ENCODE results near the gene ANP32B.

Gene ANP32B

DNA sequence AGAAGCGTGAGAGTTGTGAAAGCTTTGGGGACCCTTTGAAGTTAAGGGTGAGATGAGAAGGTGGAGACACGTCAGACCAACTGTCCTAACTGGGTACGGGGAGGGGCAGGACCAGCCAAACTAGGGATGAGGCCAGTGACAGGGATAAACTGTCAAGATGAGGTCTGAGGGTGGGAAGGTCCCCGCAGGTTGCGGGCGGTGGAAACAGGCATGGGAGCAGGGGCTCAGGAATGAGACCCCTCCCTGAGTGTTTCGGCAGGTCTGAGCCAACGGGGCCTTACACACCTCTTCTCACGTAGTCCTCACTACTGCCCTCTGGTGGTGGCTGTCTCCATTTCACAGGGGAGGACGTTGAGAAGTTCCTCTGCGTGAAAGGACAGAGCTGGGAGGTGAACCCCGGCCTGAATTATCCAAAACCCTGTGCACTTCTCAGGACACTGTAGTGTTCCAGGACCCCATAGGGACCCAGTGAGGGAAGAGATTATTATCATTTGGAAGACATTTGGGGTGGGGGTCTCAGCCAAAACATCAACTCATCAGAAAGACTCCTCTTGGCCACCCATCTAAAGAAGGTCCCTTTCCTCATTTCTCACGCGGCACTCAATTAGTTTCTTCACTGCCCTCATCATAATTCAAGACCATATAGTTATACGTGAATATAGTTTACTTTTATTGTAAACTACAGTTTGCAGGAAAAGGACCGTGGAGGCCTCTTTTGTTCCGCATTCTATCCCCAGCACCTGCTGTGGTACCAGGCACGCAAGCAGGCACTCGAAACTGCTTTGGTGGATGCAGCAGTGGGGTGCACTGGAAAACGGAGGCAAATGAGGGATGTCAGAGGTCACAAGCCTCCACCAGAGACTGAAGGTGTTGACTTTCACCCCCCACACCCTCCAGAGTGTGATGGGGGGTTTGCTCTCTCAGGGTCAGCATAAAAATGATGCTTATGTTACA, 51.7 kb downstream of the ANP32B start:
- DNase-seq = peak; percentile 69

DNA sequence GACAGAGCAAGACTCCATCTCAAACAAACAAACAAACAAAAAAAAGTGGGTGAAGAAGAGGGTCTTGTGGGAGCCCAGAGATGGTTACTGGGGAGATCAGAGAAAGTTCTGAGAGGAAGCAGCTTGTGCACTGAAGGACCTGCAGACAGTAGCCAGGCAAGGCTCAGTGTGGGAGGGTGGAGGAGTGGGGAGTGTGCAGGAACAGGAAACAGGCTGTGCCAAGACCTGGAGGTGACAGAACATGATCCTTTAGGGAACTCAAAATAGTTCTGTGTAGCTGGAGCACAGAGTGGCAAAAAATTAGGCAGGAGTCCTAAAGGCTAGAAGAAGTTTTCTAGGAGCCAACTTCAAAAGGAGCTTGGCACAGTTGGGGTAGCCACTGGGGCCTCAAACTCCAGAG, 54.2 kb downstream of the ANP32B start:
- DNase-seq = no peak

DNA sequence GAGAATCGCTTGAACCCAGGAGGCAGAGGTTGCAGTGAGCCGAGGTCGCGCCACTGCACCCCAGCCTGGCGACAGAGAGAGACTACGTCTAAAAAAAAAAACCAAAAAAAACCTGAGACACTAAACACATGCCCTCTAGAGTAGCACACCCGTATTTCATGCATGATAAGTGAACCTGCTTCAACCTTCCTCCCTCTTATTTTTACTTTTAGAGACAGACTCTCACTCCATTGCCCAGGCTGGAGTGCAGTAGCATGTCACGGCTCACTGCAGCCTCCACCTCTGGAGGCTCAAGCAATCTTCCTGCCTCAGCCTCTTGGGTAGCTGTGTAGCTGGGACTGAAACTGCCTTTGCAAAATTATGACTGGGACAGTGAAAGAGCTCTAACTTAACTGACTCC, 55.8 kb downstream of the ANP32B start:
- no peak for DNase-seq

DNA sequence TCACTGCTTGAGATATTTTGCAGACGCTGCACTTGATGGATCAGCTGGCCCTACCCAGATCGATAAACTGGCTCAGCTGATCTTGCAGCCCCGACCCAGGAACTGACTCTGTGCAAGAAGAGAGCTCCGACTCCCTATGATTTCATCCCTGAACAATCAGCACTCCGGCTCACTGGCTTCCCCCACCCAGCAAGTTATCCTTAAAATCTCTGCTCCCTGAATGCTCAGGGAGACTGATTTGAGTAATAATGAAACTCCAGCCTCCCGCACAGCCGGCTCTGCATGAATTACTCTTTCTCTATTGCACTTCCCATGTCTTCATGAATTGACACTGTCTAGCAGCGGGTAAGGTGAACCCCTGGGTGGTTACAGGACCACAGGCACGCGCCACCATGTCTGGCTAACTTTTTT, 56.5 kb downstream of the ANP32B start:
- no peak for DNase-seq

DNA sequence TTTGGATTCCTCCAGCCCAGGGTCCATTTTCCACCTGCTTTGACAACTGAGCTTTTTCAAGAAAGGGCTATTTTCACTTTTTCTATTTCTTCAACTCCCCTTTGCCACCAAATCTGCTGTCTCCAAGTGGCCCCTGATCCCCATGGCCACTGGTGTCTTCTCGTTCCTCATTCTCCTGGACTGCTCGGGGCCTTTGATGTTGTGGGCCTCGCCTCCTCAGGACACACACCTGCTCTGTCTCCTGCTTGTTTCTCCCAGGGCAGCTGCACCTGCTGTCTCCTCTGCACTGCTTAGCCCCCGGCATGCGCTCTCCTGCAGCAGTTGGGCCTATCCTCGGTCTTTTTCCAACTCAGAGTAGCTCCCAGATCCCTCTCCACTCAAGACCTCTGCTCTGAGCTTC, 57.1 kb downstream of the ANP32B start:
- DNase-seq = no peak

DNA sequence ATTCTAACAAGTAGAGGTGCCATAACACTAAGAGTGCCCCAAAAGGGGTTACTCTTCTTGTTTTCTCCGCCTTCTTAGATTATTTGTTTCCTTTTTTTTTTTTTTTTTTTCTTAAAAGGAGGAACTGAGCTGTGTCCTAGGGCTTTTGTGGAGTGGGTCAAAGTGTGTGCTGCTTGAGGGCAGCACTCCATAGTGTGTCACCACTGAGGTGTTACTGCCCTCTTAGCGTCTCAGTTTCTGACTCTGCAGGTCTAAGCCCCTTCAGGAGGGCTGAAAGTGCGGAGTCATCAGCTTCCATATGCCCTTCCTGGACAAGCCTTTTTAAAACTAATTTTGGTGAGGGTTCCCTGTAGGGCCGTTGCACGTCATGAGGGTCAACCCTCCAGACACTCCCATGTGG, 60.8 kb downstream of the ANP32B start:
- no peak for DNase-seq

DNA sequence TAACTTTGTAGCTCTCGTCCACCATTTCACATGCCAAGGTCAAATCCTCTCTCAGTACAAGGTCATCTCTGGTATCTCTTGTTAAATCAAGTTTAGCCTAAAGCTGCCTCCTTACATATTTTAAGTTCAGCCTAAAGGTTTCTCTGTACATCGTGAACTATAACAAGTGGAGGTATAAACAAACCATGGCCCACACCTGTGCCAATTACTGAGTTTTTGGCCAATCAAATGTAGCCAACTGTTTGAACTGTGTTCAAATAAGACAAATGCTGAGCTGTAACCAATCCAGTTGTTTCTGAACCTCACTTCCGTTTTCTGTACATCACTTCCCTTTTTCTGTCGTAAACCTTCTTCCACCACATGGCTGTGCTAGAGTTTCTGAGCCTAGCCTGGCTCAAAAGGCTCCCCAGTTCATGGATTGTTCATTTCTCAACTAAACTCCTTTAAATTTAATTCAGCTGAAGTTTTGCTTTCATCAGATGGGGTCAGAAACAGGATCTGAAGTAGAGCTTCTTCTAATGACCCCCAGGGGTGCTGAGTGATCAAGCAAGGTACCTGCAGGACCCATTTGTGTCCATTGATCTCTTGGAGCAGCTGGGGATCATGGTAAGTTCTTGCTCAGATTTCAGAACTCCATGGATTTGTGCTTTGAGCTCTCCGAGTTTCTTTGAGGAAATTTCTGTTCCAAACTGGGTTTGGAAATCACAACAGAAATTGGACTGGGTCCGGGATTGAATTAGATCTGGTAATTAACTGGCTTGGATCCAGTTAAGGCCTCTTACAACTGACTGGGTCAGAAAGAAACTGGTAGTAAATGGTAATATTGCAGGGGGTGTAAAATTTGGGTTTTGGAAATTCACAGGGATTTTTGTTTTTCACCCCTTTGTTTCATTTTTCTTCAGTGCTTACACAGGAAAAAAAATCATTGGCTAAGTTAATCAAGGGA, 62.4 kb downstream of the ANP32B start:
- DNase-seq = peak; percentile 5

DNA sequence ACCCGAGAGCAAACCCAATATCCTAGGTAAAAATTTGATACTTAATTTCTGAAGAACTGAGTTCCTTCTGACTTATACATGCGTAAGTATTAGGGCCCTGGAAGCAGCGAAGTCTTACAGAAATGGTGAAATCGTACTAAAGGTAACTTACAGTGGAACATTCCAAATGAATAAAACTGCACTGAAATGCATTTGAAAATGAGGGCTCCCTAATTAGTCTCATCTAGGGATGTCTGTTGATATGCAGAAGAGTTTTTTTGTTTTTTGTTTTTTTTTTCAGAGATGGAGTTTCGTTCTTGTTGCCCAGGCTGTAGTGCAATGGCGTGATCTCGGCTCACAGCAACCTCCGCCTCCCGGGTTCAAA, 63.0 kb downstream of the ANP32B start:
- no peak for DNase-seq

DNA sequence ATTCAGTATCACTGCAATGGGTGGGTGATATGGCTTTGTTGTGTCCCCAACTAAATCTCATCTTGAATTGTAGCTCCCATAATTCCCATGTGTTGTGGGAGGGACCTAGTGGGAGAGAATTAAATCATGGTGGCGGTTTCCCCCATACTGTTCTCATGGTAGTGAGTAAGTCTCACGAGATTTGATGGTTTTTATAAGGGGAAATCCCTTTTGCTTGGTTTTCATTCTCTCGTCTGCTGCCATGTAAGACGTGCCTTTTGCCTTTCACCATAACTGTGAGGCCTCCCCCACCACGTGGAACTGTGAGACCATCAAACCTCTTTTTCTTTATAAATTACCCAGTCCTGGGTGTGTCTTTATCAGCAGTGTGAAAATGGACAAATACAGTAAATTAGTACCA, 63.9 kb downstream of the ANP32B start:
- DNase-seq = no peak

DNA sequence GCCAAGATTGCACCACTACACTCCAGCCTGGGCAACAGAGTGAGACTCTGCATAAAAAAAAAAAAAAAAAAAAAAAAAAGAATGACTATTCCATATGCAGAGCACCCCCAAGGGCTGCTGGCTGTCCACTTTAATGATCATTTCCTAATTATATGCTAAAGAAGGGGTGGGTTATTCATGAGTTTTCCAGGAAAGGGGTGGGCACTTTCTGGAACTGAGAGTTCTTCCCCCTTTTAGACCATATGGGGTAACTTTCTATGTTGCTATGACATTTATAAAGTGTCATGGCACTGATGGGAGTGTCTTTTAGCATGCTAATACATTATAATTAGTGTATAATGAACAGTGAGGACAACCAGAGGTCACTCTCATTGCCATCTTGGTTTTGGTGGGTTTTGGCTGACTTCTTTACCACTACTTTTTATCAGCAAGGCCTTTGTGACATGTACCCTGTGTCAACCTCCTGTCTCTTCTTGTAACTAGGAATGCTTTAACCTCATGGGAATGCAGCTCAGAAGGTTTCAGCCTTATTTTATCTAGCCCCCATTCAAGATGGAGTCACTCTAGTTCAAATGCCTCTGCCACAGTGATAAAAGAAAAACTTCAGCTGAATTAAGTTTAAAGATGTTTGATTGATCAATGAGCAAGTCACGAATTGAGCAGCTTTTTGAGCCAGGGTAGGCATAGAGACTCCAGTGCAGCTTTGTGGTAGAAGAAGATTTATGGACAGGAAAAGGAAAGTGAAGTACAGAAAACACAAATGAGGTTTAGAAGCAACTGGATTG, 66.3 kb downstream of the ANP32B start:
- no peak for DNase-seq

DNA sequence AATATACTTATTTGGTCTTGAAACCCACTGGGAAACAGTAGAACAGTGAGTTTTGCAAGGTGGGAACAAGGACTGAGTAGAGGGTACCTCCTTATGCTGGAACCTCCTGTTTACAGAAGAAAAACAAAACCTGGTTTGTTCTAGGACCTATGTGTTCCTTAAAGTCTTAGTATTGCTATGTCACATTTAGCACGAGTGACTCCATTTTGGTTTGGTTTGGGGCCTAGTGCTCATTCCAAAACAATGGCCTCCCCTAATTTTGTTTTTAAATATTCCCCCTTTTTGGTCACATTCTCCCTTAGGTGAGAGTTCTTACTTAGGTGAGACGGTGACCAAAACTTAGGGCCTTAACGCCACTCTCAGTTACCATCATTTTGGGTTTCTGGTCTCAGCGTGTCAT, 67.2 kb downstream of the ANP32B start:
- DNase-seq = no peak

DNA sequence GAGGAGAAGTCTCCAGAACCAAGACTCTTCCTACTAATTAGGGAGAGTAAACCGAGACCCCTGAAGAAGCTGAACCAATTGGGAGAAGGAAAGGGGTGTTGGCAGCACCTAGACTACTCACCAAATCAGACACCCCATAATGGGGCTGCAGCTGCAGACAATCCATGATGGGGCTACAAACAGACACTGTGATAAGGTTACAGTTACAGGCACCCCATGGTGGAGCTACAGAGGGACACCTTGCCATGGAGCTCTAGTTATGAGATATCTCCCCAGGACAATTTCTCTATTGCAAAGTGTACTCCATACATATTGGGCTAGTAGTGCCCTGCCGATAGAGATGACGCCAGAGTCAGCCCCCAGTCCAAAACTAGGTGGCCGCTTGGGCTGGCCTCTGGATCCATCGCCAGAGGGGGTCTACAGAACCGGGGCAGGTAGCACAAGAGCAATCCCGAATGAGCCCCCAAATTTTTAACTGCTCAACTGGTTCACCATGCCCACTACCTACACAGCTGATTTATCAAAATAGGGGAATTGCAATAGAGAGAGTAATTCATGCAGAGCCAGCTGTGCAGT, 71.3 kb downstream of the ANP32B start:
- no peak for DNase-seq

DNA sequence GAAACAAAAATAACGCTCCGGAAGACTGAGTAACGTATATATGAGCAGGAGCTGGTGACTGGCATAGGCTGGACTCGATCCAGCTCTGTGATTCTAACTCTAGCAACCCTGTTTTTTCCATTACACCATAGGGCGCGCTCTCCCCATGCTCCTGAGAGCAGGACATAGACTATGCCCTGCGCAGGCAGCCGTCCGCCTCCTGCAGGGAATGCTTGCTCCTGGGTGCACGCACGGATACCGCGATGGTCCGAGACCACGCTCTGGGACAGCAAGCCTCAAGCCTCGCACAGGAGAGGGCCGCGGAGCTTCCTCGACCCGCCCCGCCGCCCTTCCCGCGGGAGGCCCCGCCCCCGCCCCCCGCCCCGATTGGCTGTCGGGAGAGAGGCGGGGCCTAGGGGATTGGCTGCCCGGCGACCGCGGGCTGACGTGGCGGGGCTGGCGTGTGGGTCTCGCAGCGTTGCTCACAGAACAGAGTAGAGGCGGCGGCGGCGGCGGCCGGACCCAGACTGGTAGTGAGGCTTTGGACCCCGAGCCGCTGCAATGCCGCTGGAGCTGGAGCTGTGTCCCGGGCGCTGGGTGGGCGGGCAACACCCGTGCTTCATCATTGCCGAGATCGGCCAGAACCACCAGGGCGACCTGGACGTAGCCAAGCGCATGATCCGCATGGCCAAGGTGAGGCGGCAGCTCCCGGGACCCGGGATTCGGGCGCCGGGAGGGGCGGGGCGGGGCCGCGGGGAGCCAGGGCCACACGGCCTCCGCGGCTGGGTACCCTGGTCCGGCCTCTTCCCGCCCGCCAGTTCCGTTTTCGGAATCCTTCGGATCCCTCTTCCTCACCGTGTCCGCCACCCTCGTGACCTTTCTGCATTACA, 73.4 kb downstream of the ANP32B start, which contains the start of gene NANS:
TSS of gene NANS (plus strand) at position 464 of the 869 bp plus-strand sequence. CDS start at position 541, 77 bp downstream.
- DNase-seq = peak; percentile 87

DNA sequence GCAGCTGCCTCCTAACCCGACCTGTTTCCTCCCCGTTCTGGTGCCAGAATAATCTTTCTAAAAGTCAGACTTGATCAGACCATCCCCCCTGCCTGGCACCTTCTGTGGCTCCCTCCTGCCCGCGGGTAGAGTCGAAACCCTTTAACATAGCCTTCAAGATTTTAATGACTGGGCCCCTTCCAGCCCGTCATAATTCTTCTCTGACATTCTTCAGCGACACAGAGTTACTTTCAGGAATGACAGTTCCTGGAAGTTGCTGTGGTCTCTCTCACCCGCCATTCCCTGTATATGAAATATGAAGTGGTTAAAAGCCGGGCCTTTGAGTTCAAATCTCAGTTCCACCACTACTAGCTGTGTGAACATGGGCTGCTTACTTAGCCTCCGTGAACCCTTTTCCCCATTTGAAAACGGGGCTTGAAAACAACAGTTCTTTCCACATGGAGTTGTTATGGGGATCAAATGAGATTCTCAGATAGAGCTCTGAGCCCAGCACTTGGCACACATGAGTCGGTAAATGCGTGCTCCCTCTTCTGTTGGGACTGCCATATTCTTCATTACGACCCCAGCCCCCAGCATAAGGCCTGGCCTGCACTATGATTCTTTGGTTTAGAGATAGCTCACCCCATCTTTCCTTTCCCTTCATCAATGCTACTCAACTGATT, 74.1 kb downstream of the ANP32B start:
- no peak for DNase-seq

DNA sequence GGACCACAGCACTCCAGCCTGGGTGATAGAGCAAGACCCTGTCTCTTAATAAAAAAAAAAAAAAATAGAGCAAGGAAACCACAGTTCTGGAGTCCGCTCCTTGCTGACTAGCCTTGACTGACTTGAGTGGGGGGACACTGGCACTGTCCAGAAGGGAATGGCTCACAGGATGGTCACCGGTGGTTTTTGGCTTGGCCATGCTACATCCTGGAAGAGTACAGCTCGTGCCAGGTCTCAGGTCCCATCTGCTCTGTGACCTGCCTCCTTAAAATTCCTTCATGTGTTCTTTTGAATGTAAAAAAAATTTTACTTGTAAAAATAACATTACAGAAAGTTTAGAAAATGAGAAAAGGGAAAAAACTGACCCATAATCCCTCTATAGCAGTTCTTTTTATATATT, 79.0 kb downstream of the ANP32B start:
- no peak for DNase-seq

DNA sequence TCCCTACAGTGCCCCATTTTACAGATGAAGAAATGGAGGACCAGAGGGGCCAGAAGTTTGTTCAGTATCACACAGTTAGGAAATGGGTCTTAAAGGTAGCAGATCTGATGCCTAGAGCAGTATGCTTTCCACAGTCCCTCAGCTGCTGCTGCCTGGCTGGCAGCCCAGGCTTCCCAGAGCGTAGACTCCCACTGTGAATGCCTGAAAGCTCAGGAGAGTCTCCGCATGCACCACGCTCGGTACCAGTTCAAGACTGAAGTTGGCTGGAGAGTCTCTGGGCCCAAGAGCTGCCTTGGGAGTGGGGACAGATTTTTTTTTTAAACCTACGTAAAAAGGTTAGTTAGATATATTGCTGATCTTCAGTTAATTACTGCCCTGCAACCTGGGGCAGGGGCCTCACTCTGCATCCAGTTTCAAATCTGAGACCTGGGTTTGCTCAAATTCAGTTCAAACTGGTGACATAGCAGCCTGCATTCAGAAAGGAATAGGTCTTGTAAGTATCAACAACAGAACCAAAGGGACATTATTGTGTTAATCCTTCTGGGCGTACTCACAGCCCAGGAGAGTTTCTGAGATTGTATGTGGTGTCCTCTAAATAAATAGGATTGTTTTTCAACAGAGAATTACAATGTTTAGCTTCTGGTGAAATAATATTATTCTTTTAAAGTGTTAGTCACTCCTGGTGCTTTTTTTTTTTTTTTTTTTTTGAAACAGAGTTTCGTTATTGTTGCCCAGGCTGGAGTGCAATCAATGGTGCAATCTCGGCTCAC, 81.7 kb downstream of the ANP32B start:
- DNase-seq = no peak

Measured in NK-92 treated with Interleukin-12 subunit alpha and Interleukin-12 subunit beta, amount 100 ng/mL, for 24 hours (cell line).